CMK (cell line): ENCODE results near the gene PIK3CD.
"Not testable (repeated sequence)": the region's sequence is repeated elsewhere in the genome, so short reads cannot be mapped to it uniquely, and the experiment has no call there.

Experiments
- DNase-seq: peaks from one replicate; pipeline ENCODE4 v3.0.0-alpha.2; 2010; ENCODE audit warnings: low read depth

Gene PIK3CD

GRCh38 chr1:9736241-9736640 is 84.7 kb downstream of the PIK3CD start:
- DNase-seq, result no peak

GRCh38 chr1:9737057-9737456 is 85.5 kb downstream of the PIK3CD start:
- no peak for DNase-seq

- DNase-seq, result no peak
Observed at GRCh38 chr1:9737671-9738070, 86.1 kb downstream of the PIK3CD start.

- DNase-seq, result no peak
Observed at GRCh38 chr1:9744106-9744799, 92.7 kb downstream of the PIK3CD start.

- no peak for DNase-seq
Observed at GRCh38 chr1:9746211-9746610, 94.7 kb downstream of the PIK3CD start.

- DNase-seq, result no peak
Observed at GRCh38 chr1:9746651-9747050, 95.1 kb downstream of the PIK3CD start.

- DNase-seq, result not testable (repeated sequence)
Observed at GRCh38 chr1:9748391-9748790, 96.9 kb downstream of the PIK3CD start.

- DNase-seq, result no peak
Observed at GRCh38 chr1:9749361-9749760, 97.8 kb downstream of the PIK3CD start.

- no peak for DNase-seq
Observed at GRCh38 chr1:9751971-9752370, 100.4 kb downstream of the PIK3CD start.

- no peak for DNase-seq
Observed at GRCh38 chr1:9753121-9753531, 101.6 kb downstream of the PIK3CD start.

GRCh38 chr1:9755441-9755995 is 104.0 kb downstream of the PIK3CD start:
- DNase-seq, result no peak

GRCh38 chr1:9758559-9759121 is 107.1 kb downstream of the PIK3CD start:
- no peak for DNase-seq

GRCh38 chr1:9759939-9760338 is 108.4 kb downstream of the PIK3CD start:
- DNase-seq, result no peak

GRCh38 chr1:9760824-9761223 is 109.3 kb downstream of the PIK3CD start:
- DNase-seq, result no peak

GRCh38 chr1:9761855-9762254 is 110.3 kb downstream of the PIK3CD start:
- DNase-seq, result no peak

- DNase-seq, result not testable (repeated sequence)
Observed at GRCh38 chr1:9762446-9762845, 110.9 kb downstream of the PIK3CD start.

GRCh38 chr1:9763914-9764313 is 112.4 kb downstream of the PIK3CD start:
- no peak for DNase-seq

- no peak for DNase-seq
Observed at GRCh38 chr1:9764550-9764949, 113.0 kb downstream of the PIK3CD start.

- no peak for DNase-seq
Observed at GRCh38 chr1:9766759-9767442, 115.4 kb downstream of the PIK3CD start.

- peak; percentile 5 for DNase-seq
Observed at GRCh38 chr1:9767964-9768668, 116.6 kb downstream of the PIK3CD start.

GRCh38 chr1:9768983-9769382 is 117.5 kb downstream of the PIK3CD start:
- DNase-seq, result no peak

- DNase-seq, result no peak
Observed at GRCh38 chr1:9770298-9770697, 118.8 kb downstream of the PIK3CD start.
